NCI-H1930 (cell line): ENCODE measurements around the gene GRM8.

Source experiments
- DNase-seq, 2 experiments: peaks; one replicate each; lab custom pipeline; 2025; lab: John Stamatoyannopoulos, UW

GRM8 gene

DNA sequence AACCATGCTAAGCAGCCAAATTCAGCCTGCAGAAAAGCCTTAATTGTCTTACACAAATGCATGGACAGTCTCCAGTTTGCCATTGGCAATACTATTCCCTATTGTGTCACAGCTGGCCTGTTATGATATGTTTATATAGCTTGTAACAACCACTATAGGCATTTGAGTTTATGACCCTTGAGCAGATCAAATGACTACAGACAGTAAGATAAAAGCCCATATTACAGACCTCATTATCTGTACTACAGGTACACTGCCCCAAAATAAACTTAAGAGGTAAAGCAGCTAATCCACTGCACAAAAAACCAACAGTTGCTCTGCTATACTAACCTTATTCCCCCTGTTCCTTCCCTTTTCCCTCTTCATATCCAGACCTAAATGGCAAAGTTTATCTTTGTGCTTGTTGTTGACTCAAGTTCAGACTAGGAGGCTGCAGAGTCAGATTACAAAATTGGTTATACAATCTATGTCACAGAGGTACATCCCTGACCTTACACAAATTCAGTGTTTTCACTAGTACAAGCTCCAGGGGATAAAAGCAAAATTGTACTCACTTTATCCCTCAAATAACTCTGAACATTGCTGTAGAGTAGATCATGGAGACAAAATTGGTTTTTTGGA lies 218.4 kb downstream of the GRM8 start:
- no peak for DNase-seq

DNA sequence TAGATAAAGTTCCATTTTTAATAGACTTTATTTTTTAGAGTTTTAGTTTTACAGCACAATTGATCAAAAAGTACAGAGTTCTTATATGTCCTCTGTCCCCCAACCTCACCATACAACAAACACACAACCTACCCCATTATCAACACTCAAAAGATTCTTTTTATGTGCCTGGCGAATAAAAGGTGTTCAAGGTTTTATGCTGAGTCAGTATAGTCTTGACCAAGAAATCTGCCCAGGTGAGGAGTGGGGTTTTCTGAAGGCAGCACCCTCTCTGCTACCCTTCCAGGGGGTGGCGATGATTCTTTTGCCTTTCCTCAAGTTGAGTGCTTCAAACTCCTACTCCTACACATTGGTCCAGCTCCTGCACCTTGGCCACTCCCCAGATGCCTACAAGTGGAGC lies 222.9 kb downstream of the GRM8 start:
- DNase-seq = no peak

DNA sequence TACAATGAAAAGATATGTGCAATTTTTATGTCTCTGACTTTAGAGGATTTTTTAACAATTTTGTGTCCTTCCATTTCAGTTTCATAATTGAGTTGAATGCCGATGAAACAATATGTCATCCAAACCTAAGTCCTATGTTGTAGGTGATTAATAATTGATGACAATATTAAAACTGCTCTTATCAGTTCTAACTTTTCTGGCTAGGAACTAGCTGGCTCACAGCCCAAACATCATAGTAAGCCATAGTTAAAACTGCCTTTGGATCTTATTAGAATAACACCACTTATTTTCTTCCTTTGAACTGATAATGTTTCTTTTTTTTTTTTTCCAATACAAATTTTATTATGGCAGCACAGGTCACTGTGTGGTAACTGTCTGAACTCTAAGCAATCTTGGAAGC lies 230.9 kb downstream of the GRM8 start:
- no peak for DNase-seq

DNA sequence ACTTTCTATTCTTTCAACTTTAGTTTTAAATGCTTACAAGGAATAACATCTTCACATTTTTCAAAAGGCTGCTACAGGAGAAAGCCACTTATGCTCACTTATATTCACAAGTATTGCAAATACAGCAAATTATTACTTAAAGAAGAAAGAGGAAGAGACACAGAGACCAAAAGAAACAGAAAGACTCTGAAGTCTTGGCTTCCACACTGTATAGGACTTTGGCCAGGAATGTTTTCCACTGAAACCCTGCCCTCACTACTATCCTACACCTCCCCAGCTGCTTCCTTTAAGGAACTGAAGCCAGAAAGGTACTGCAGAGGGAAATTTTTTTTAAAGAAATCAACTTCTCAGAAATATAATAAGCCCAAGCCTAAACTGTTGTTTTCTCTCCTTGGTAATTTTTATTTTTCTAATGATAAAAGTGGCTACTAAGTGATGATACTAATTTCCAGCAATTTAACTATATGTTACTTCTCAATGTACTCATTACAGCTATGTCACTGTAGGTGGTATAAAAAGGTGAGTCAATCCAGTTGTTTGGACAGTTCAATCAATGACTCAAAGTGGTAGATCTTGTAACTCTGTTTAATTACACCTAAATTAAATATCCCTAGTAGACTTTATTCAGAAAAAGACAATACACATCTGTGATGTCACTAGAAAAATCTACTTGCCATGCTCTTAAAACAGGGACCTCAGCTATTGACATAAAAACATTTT lies 231.6 kb downstream of the GRM8 start:
- no peak for DNase-seq

DNA sequence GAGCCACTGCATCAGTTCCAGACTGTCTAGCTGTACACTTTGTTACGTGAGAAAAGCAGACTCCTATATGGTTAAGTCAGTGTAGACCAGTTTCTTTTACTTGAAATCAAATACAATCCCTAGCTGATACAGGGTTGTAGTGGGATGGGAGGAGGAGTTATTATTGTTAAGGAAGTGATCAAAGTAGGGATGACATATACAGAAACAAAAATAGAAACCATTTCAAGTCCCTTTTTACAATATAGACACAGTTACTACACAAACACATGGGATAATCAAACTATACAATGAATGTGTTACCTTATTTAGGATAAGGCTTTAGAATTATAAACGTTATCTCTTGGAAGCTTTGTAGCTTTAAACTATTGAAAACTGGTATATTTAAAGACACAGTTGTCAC lies 233.9 kb downstream of the GRM8 start:
- no peak for DNase-seq

DNA sequence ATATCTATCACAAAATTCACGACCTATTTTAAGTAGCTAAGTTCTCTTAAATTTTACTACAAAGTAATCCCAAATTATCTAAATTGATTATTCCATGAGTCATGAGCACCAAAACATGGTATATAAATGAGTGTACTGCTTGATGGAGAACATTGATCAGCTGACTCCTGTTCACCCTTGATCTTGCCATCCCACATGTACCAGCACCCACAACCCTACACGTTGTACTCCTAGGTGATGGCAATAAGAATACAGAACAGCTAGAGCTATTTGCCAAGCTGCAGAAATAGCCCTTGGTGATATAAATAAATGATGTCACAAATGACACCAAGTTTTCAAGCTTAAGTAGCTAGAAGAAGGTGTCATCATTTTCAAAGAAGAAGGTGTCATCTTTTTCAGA lies 235.5 kb downstream of the GRM8 start:
- DNase-seq = no peak

DNA sequence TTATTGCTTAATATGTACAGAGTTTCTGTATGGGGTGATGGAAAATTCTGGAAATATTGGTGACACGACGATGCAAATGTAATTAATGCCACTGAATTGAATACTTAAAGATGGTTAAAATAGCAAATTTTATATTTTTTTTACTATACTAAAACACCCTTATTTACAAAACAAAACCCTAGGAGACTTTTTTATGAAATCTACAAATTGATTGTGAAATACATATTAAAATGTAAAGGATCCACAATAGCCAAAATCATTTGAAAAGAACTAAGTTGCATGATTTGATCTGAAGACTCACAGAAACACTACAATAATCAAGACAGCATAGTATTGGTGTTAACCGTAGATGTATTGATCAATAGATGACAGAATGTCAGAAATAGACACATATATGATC lies 252.0 kb downstream of the GRM8 start:
- DNase-seq = no peak

DNA sequence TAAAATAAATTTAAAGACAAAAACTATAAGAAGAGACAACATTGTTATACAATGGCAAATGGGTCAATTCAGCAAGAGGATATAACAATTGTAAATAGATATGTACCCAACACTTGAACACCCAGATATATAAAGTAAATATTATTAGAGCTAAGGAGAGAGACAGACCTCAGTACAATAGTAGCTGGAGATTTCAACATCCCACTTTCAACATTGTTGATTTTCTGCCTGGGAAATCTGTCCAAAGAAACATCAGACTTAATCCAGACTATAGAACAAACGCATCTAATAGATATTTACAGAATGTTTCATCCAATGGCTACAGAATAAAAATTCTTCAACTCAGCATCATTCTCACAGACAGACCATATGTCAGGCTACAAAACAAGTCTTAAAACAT lies 256.1 kb downstream of the GRM8 start:
- DNase-seq = no peak

DNA sequence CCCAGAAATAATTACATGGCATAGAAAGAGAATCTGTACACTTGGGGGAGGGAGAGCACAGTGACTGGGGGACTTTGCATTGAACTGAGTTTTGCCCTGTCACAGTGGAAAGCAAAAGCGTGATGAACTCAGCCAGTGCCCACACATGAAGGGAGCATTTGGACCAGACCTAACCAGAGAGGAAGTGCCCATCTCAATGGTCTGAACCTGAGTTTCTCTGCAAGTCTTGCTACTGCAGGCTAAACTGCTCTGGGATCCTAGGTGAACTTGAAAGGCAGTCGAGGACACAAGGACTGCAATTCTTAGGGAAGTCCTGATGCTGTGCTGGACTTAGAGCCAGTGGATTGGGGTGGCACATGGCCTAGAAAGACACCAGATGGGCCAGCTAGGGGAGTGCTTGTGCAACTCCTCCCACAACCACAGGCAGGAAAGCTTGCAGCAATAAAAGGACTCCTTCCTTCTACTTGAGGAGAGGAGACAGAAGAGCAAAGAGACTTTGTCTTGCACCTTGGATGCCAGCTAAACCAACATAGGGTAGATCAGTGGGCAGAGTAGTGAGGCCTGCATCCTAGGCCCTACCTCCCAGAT lies 259.0 kb downstream of the GRM8 start:
- no peak for DNase-seq

DNA sequence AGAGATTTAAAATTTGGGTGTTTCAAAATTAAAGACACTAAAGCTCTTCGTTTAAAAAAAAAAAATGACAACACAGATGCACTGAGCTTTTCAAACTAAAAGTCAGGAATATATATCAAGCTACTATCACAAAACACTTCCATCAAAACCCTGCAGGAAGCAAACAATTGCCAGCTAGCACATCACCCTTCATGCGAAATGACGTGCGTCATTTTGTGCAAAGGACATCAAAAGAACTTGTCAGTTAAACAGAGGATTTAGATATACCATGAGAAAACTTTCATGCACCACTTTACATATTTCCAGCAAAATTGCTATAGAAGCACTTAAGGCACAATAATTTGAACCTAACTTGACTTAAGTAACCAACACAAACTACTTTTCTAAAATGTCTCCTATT lies 264.7 kb downstream of the GRM8 start:
- DNase-seq = no peak

DNA sequence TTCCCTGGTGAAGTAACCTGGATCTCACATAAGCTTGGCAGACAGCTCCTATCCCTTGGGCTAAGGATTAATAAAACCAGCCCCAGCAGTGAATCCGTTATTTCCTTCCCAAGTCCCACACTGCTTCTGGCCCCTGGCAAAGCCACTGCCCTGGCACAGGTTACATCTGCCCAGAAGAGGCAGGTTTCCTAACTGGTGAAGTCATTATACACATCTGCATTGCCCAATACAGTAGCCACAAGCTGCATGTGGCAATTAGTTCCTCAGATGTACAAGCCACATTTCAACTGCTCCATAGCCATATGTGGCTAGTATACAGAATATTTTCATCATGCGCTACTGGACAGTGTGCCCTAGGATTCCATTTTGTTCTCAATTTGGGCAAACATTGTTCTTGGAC lies 273.0 kb downstream of the GRM8 start:
- no peak for DNase-seq

DNA sequence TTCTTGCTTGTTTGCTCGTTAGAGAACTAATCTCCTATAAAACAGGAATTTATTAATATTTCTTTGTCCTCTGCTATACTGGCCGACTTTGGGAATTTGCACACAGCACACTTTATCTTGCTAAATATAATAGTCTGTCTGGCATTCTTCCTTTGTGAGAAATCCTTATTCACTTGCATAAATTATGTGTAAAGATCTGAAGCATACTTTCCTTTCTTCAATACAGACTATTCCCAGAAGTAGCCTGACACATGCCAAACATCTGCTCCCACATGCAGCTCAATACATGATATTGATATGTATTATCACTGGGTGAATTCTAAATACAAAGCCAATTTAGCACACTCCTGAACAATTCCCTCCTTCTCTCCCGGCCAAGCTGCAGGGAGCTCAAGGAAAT lies 273.9 kb downstream of the GRM8 start:
- no peak for DNase-seq

DNA sequence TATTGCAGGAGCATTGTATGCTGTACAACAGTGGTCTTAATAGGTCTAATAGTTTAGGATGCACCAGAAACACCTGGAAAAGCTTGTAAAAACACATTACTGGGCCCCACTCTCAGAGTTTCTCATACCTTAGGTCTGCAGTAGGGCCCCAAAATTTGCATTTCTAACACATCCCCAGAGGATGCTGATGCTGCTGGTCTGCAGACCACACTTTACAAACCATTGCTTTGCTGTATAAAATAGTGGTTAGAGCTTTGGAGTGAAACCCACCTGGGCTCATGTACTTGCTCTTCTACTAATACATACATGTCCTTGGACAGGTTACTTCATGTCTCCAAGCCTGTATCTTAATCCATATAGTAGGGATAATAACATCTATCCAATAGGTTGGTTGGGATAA lies 279.7 kb downstream of the GRM8 start:
- DNase-seq = no peak

DNA sequence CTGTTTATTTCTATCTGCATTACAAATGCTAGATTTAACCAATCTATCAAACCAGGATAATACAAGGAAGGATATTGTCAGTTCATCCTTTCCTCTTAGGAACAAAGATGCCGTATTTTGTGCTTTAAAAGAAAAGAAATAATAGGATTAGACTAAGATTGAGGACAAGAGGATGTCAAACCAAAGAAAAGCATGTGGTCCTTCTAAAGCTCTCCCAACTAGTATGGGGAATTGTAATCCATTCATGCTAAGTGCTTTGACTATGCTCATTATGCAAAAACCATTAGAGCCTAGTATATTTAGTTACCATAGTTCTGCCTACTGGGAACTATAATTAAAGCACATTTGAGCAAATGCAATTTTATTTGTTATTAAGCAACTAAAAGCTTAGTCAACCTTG lies 280.2 kb downstream of the GRM8 start:
- DNase-seq = no peak

DNA sequence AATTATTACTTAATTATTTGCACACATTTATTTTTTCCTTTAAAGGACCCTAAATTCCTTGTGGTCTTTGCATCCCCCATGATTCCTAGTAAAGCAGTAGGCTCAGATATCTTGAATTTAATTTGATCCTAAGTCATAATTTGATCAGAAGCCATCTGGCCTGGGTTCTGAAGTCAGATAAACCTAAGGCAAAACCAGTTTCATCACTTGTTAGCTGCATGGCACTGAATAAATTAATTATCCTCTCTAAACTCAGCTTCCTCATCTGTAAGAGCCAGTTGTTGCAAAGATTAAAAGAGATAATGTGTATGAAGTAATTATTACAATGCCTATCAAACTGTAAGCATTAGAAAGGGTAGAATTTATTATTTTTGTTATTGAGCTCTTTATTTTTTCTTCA lies 293.1 kb downstream of the GRM8 start:
- DNase-seq = no peak

DNA sequence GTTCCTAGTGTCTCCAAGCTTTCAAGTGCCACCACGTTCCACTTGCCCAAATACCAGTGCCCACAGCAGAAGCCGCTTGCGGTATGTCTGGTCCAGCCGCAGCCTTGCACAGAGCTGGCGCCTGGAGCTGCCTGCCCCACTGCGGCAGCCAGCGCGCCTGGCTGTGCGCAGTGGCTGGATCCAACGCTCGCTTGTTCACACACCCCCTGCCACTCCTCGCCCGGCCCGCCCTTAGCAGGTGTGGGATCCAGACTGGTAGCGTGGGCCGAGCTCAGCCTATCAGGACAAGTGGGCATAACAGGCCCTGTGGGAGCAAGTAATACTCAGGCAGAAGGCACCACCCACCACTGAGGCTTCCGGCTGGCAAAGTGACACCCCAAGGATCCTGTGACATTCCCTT lies 294.4 kb downstream of the GRM8 start:
- DNase-seq = no peak

DNA sequence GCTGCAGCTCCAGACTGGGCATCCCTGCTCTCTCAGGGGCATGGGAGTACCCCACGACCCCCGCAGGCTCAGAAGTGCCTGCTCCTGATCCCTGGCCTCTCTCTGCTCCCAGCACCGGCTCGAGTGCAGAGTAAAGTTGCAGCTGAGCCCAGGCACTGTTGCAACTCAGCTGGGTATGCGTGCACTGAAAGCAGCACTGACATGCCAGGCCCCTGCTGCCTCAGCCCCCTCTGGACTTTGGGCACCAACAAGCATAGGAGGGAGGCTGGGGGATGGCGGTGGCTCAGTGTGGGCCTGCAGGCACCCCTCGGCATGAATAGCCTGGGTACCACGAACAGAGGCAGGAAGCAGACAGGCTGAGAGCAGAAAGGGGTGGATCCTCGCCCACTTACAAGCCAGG lies 295.3 kb downstream of the GRM8 start:
- no peak for DNase-seq

DNA sequence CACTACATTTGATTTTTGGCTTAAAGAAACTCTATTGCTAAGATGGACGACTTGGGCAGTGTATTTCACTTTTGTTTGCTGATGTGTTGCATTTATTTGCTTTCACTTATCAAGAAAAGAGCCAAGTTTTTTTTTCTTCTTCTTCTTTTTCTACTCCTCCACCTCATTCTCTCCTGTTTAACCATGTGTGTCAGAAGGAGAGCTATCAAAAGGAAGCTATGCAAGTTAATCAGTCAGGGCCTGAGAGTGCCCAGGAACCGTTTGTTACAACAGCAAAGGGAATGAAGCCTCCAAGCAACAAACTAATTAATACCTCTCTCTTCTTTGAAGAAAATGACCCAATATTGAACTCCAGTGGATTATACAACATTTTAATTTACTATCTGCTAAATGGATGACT lies 299.3 kb downstream of the GRM8 start:
- DNase-seq = no peak

DNA sequence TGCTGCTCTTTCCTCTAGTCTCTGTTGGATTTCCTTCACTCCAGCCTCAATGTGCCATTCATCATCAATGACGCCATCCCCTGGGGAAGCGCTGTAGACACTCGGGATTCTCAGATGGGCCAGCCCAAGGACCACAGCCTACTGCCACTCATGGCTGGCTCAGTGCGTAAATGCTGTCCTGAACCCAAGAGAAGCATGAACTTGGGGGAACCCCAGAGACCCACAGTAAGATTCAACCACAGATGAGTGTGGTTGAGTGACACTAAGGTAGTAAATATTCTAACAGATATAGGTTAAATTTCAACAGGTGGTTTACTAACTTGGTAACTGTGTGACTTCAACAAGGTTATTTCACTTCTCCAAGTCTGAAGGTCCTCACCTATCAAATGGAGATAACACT lies 304.1 kb downstream of the GRM8 start:
- DNase-seq = no peak

DNA sequence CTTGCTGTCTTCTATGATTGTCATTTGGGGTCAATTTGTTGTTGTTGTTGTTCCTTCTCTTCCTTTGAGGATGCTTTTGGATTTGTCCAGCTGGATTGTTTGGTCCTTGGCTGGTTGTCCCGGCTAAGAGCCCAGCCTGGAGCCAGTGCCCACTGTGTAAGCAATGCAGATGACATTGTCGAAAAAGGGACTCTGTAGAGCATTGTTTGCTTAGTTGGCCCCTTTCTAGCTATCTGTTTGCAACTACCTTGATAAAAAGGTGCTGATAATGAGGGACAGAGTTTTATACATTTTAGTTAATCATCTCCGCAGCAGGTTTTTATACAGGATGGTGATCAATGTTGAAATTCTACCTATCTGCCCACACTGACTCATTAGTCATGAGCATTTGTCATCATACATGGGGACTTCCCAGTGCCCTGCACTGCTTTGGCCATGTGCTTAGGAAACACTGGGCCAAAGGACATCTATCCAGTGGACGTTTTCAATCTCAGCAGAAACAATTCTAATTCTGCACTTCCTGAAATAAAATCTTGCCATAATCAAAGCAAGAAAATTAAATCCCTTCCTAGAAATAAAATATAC lies 311.9 kb downstream of the GRM8 start:
- DNase-seq = no peak

DNA sequence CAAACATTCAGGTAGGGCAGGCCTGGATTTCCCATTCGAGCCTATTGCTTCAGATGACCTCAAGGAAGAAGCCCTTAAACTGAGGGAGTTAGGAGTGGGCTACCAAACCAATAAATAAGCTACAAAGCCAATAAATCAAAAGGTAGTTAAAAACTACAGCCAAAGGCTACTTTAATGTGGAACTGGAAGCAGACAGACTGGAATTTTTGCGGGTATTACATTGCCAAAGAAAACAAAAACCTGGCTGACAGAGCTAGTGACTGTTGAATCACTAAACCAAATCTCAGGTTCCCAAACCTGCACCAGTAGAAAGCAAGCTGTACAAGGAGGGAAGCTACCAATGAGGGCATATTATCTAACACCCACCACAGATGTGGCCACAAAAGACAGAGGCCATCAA lies 315.6 kb downstream of the GRM8 start:
- DNase-seq = no peak

DNA sequence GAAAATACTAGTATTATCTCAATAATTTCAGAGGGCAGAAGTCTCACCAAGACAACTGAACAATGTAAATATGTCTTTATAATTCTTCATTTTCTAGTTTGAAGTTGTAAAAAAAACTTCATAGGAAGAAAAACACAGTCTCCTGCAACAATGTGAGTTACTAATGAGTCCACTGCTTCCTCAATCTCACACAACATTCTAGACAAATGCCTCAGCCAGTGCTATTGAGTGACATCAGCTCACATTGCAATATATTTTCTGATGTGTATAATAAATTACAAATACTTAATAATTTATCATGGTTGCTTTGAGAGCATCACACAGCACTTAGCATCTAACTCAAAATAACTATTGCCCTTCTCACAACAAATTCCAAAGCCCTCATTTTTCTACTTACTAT lies 321.2 kb downstream of the GRM8 start:
- no peak for DNase-seq

DNA sequence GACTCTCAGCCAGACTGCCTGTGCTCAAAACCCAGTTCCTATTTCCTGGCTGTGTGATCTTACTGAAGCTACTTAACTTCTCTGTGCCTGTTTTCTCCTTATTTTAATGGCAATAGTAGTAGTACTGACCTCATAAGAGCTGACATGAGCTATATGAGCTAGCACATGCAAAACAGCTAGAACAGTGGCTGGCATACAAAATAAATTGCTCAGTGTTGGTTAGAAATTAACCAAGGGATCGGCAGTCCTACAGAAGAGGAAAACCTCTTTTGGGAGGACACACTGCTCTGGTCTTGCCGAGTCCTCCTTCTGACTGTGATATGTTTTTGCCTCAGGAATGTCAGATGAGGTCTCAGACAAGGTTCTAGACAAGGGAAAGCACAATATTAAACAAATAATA lies 322.6 kb downstream of the GRM8 start:
- no peak for DNase-seq

DNA sequence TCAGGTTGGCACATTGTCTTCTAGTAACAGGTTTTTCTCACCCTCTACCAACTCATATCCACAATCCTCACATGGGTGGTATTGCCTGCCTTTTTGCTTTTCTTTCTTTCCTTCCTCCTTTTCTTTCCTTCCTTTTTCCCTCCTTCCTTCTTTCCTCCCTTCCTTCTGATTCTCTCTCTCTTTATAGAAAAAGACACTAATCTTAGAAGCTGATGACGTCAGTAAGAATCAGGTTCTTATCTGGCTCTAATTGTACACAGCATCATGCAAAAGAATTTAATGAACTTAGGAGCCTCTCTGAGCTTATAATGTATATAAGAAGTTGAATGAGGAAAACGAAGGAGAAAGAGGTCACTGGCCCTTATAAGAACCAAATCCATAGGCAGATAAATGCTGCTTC lies 328.3 kb downstream of the GRM8 start:
- DNase-seq = no peak
